Sigmoid colon (tissue), 7 donors: ENCODE data around the gene AIFM1. TPM values are rescaled to one million over a fixed set of nuclear protein-coding genes. Genes with fewer than 3 reads are reported as not detected.

Experiments used
- DNase-seq: peaks from one replicate; pipeline ENCODE4 v3.0.0-alpha.2; 2019
- H3K27ac ChIP-seq, 4 donors: fragments of 200-600 bp; sonication (generic); one replicate each; pipeline ENCODE4 v1.5.1; 2016 to 2019; ENCODE audit warnings: mild to moderate bottlenecking in 1 of 4
- H3K27me3 ChIP-seq, 3 donors: fragments of 200-600 bp; sonication (generic); one replicate each; pipeline ENCODE4 v1.5.1; 2019; ENCODE audit warnings: mild to moderate bottlenecking in 1 of 3
- H3K36me3 ChIP-seq, 4 donors: fragments of 200-600 bp; sonication (generic); one replicate each; pipeline ENCODE4 v1.5.1; 2016 to 2019
- H3K4me1 ChIP-seq, 4 donors: fragments of 200-600 bp; sonication (generic); one replicate each; pipeline ENCODE4 v1.5.1; 2017 to 2019
- H3K4me3 ChIP-seq, 4 donors: fragments of 200-600 bp; sonication (generic); one replicate each; pipeline ENCODE4 v1.5.1; 2017 to 2019; ENCODE audit warnings: mild to moderate bottlenecking in 2 of 4, moderate library complexity in 1 of 4
- H3K9me3 ChIP-seq, 4 donors: fragments of 200-600 bp in 3 of 4; sonication (generic) in 3 of 4; one replicate each; pipeline versions ENCODE4 v1.5.1 to v1.6.1; 2013 to 2019
- EP300 ChIP-seq, 4 donors: sonication (generic); formaldehyde crosslinking; IDR thresholded peaks; one replicate each; pipeline ENCODE4 v1.6.1; 2017; ENCODE audit warnings: antibody characterized with exemption in 4 of 4
- POLR2A ChIP-seq, 2 donors: fragments of 450-650 bp; IDR thresholded peaks; one replicate each; pipeline ENCODE4 v1.6.1; 2016; ENCODE audit warnings: antibody characterized with exemption in 2 of 2, mild to moderate bottlenecking in 2 of 2, moderate library complexity in 2 of 2
- POLR2AphosphoS5 ChIP-seq, 4 donors: sonication (generic); formaldehyde crosslinking; IDR thresholded peaks; one replicate each; pipeline ENCODE4 v1.6.1; 2017; ENCODE audit warnings: antibody characterized with exemption in 4 of 4
- whole genome bisulfite sequencing, 2 donors: extraction: QIAGEN DNeasy Blood & Tissue Kit; methylation state at CpG; one replicate each; pipeline ENCODE4 v1.1.7; 2013; 5-methylcytosine and 5-hydroxymethylcytosine counted together
- intact Hi-C: fragments of 100-400 bp; cut with DNase I; formaldehyde crosslinking; loops from one replicate; pipeline ENCODE4 v1.15.1; 2023
- polyA plus RNA-seq, 3 donors: library from polyadenylated mRNA; stranded (reverse); fragments of 200-250 nt; gene quantifications; one replicate each; pipeline ENCODE4 v1.2.3, GENCODE V29; 2013
- total RNA-seq, 4 donors: library from RNA; depleted of rRNA; stranded (reverse); fragments of >200 nt; gene quantifications; one replicate each; pipeline ENCODE4 v1.1.0, GENCODE V29; 2016
- TF ChIP-seq, protein P1 (sequence below), 4 experiments: fragments of 450-650 bp in 3 of 4; fragments of 200-600 bp in 1 of 4; IDR thresholded peaks; one replicate each; pipeline ENCODE4 v1.5.1; 2016 to 2019; ENCODE audit warnings: antibody characterized with exemption in 4 of 4, mild to moderate bottlenecking in 3 of 4, moderate library complexity in 2 of 4
- donor health status: healthy with polysubstance abuse.
- donor health status: Bipolar disorder and iron deficiency.
- donor health status: healthy.

Gene AIFM1
- total and polyA plus RNA-seq, 7 donors = 9.7 to 55.9 (median 19.8) TPM

DNA sequence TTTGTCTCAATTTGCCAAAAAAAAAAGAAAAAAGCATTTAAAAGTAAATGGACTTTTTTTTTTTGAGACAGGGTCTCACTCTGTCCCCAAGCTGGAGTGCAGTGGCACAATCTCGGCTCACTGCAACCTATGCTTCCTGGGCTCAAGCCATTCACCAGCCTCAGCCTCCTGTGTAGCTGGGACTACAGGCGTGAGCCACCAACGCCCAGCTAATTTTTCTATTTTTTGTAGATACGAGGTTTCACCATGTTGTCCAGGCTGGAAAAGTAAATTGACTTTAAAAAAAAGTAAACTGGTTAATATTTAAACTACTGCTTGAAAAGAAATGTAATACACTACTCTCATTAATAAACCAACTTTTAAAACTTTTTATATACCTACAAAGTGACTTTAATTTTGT lies 5.9 kb downstream of the AIFM1 start:
- H3K27me3 ChIP-seq = no peaks in the 10 kb centered on the region
- H3K36me3 ChIP-seq = no peaks in the 10 kb centered on the region
- peaks cover 0 to 8% (median 6%) of the 10 kb centered on the region in 4 donors for H3K4me1 ChIP-seq
- no peak for DNase-seq
- TF ChIP-seq EP300 (IDR thresholded peaks at IDR 0.05) (no peak), POLR2AphosphoS5 (IDR thresholded peaks at IDR 0.05) (no peak), POLR2A (IDR thresholded peaks at IDR 0.05) (no peak)
- TF ChIP-seq, protein P1, sequence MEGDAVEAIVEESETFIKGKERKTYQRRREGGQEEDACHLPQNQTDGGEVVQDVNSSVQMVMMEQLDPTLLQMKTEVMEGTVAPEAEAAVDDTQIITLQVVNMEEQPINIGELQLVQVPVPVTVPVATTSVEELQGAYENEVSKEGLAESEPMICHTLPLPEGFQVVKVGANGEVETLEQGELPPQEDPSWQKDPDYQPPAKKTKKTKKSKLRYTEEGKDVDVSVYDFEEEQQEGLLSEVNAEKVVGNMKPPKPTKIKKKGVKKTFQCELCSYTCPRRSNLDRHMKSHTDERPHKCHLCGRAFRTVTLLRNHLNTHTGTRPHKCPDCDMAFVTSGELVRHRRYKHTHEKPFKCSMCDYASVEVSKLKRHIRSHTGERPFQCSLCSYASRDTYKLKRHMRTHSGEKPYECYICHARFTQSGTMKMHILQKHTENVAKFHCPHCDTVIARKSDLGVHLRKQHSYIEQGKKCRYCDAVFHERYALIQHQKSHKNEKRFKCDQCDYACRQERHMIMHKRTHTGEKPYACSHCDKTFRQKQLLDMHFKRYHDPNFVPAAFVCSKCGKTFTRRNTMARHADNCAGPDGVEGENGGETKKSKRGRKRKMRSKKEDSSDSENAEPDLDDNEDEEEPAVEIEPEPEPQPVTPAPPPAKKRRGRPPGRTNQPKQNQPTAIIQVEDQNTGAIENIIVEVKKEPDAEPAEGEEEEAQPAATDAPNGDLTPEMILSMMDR (IDR thresholded peaks at IDR 0.05) = no peak
- 50 to 85% methylated on average over 4 of the region's 4 CpGs for WGBS, 2 donors
- H3K9me3 ChIP-seq = no peaks in the 10 kb centered on the region
- H3K4me3 ChIP-seq = no peak overlapping the region
- intact Hi-C loops = loop anchor here (5.0 kb wide), 1 partner anchor 37 kb away; no protein-coding TSS in a partner anchor
- no peak overlapping the region for H3K27ac ChIP-seq

DNA sequence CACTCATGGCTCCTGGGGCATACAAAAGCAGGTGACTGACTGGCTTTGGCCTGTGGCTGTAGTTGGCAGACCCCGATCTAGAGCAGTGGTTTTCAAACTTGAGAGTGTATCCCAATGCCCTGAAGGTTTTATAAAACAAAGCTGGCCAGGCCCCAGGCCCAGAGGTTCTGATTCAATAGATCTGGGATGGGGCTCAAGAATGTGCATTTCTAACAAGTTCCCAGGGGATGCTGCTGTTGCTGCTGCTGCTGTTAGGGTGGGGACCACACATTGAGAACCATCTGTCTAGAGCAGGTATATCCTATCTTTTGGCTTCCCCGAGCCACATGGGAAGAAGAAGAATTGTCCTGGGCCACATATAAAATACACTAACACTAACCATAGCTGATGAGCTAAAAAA lies 7.3 kb downstream of the AIFM1 start:
- DNase-seq = no peak
- WGBS, 2 donors = 95 to 99% methylated on average over 2 of the region's 2 CpGs
- no peak for TF ChIP-seq EP300 (IDR thresholded peaks at IDR 0.05)
- TF ChIP-seq POLR2A (IDR thresholded peaks at IDR 0.05) = no peak
- TF ChIP-seq, protein P1 (IDR thresholded peaks at IDR 0.05) = no peak
- TF ChIP-seq POLR2AphosphoS5 (IDR thresholded peaks at IDR 0.05) = no peak

DNA sequence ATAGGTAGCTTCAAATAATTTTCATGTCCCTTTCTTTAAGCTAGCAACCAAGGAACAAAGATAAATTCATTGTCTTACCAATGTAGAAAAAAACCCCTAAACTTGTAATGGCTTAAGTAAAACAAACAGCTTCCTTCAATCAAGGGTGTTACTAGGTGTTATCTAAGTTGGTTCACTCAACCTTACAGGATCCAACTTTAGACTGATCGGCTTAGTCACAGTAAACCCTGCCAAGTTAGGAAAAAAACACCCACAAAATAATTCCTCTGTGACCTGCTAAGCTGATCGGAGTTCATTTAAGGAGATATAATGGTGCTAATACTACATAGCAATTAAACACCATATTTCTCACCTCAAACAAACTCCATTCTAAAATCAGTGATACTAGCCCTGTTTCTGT lies 10.1 kb downstream of the AIFM1 start:
- Histone ChIP-seq H3K27me3 (no peaks in the 10 kb centered on the region), H3K4me3 (no peak overlapping the region), H3K36me3 (peaks cover 0 to 4% (median 0%) of the 10 kb centered on the region in 4 donors), H3K9me3 (no peaks in the 10 kb centered on the region), H3K4me1 (no peaks in the 10 kb centered on the region), H3K27ac (no peak overlapping the region)
- intact Hi-C loops = no loop called here
- 90 to 98% methylated on average over 2 of the region's 2 CpGs for WGBS, 2 donors
- TF ChIP-seq EP300 (IDR thresholded peaks at IDR 0.05) = no peak
- TF ChIP-seq, protein P1 (IDR thresholded peaks at IDR 0.05) = no peak
- TF ChIP-seq POLR2A (IDR thresholded peaks at IDR 0.05) = no peak
- no peak for TF ChIP-seq POLR2AphosphoS5 (IDR thresholded peaks at IDR 0.05)
- DNase-seq = no peak

More for the DNA sequence above, 7.3 kb downstream of the AIFM1 start:
- Histone ChIP-seq H3K36me3 (peaks cover 0 to 4% (median 0%) of the 10 kb centered on the region in 4 donors), H3K27me3 (no peaks in the 10 kb centered on the region), H3K4me1 (no peaks in the 10 kb centered on the region), H3K9me3 (no peaks in the 10 kb centered on the region), H3K27ac (no peak overlapping the region), H3K4me3 (no peak overlapping the region)
- intact Hi-C loops = no loop called here

DNA sequence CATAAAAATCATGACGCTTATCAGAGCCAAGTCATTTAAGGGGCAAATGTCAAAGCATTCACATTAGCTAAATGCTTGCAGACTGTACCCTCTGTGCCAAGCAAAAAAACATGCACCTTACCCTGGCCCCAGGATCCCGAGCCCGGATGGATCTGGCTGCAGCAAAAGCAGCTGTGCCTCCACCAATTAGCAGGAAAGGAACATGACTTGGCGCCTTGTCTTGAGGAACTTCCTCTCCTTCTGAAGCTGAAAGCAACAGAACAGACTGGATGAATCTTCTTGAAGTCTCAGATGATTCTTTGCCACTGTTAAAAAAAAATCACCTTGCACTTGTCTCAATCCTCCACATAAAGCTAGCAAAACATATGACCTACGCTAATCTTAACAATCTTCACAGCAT lies 18.0 kb downstream of the AIFM1 start:
- 68 to 86% methylated on average over 5 of the region's 5 CpGs for WGBS, 2 donors
- peaks cover 0 to 35% (median 0%) of the 10 kb centered on the region in 4 donors for H3K36me3 ChIP-seq
- no peak overlapping the region for H3K27ac ChIP-seq
- no peaks in the 10 kb centered on the region for H3K4me1 ChIP-seq
- intact Hi-C loops = no loop called here
- H3K9me3 ChIP-seq = no peaks in the 10 kb centered on the region
- TF ChIP-seq POLR2A (IDR thresholded peaks at IDR 0.05) = no peak
- no peak for TF ChIP-seq POLR2AphosphoS5 (IDR thresholded peaks at IDR 0.05)
- TF ChIP-seq, protein P1 (IDR thresholded peaks at IDR 0.05) = no peak
- DNase-seq = no peak
- H3K27me3 ChIP-seq = no peaks in the 10 kb centered on the region
- H3K4me3 ChIP-seq = no peak overlapping the region

DNA sequence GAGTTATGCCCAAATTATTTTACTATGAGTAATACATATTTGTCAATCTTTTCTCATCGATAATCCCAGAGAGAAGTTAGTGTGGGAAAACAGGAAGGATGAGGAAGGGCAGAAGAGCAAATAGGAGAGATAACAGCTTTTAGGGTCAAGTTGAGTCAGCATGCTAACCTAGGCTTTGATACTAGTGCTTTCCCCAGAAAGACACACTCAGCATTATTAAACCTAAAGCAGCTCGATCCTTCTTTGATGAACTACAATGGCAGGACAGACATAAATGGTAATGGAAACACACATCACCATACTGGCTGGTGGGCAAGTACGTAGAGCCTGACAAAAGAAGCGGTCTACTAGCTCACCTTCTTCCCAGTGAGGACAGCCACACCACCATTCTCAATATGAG lies 20.5 kb downstream of the AIFM1 start:
- WGBS, 2 donors = 97 to 98% methylated on average over 4 of the region's 4 CpGs
- DNase-seq = no peak
- Histone ChIP-seq H3K4me1 (no peaks in the 10 kb centered on the region), H3K27me3 (no peaks in the 10 kb centered on the region), H3K9me3 (no peaks in the 10 kb centered on the region), H3K4me3 (no peak overlapping the region), H3K27ac (no peak overlapping the region), H3K36me3 (peaks cover 0 to 44% (median 0%) of the 10 kb centered on the region in 4 donors)
- no peak for TF ChIP-seq POLR2A (IDR thresholded peaks at IDR 0.05)
- TF ChIP-seq EP300 (IDR thresholded peaks at IDR 0.05) = no peak
- TF ChIP-seq, protein P1 (IDR thresholded peaks at IDR 0.05) = no peak
- TF ChIP-seq POLR2AphosphoS5 (IDR thresholded peaks at IDR 0.05) = no peak
- intact Hi-C loops = no loop called here
